ENCODE data around the gene SF3A1. TPM values are rescaled to one million over a fixed set of nuclear protein-coding genes. Genes with fewer than 3 reads are reported as not detected.

The SF3A1 gene
- total RNA-seq, 4 donors from 2014 or later: 29.1 to 94.2 (median 63.3) TPM

- 6% methylated on average over 11 of the region's 12 CpGs; no CpG with 5 or more reads in 1 of the 2 donors for WGBS, 2 donors
- peak overlapping the region; percentile 66 to 99 (median 82) for H3K4me3 ChIP-seq
Measured at GRCh38 chr22:30289980-30290313, 66.7 kb downstream of the SF3A1 start.

GRCh38 chr22:30289141-30289979, 67.3 kb downstream of the SF3A1 start, which contains the start of gene CASTOR1:
TSS of gene CASTOR1 (minus strand) at chr22:30289505. CDS start at chr22:30289497, 8 bp downstream.
- peaks cover 28 to 59% (median 29%) of the 10 kb centered on the region in 3 donors for H3K36me3 ChIP-seq
- H3K4me1 ChIP-seq: peaks cover 50 to 78% (median 56%) of the 10 kb centered on the region in 3 donors
- 0 to 7% methylated on average over 1 to 2 of the region's 85 CpGs for WGBS, 2 donors
- no peak for TF ChIP-seq CTCF (IDR thresholded peaks at IDR 0.05)
- TF ChIP-seq POLR2A (IDR thresholded peaks at IDR 0.05): peak in 3 of 4 donors; percentile 55 to 81 (median 77)
- DNase-seq: peak; percentile 82
- intact Hi-C loops (cut with DNase I): loop anchor here (5.0 kb wide), 2 partner anchors 38 to 98 kb away; partner anchors contain the start of genes RNF215 and TBC1D10A
- H3K9me3 ChIP-seq: no peaks in the 10 kb centered on the region
- peak within 1 kb of the TSS; percentile 96 to 99 (median 97) for H3K27ac ChIP-seq
- peak within 1 kb of the TSS; percentile 66 to 99 (median 82) for H3K4me3 ChIP-seq
- H3K27me3 ChIP-seq: no peaks in the 10 kb centered on the region

More at GRCh38 chr22:30289980-30290313, 66.7 kb downstream of the SF3A1 start:
- H3K27ac ChIP-seq: peak overlapping the region; percentile 96 to 99 (median 97)
- intact Hi-C loops (cut with DNase I): loop anchor here (5.0 kb wide), 2 partner anchors 37 to 97 kb away; partner anchors contain the start of genes RNF215 and TBC1D10A
- H3K4me1 ChIP-seq: peaks cover 54 to 84% (median 56%) of the 10 kb centered on the region in 3 donors
- no peak for DNase-seq
- TF ChIP-seq CTCF (IDR thresholded peaks at IDR 0.05) (no peak), POLR2A (IDR thresholded peaks at IDR 0.05) (no peak)
- no peaks in the 10 kb centered on the region for H3K27me3 ChIP-seq
- peaks cover 28 to 59% (median 33%) of the 10 kb centered on the region in 3 donors for H3K36me3 ChIP-seq
- H3K9me3 ChIP-seq: no peaks in the 10 kb centered on the region

- WGBS, 2 donors: 4 to 9% methylated on average over 10 to 11 of the region's 27 CpGs
Measured at GRCh38 chr22:30288419-30289140, 68.1 kb downstream of the SF3A1 start.

GRCh38 chr22:30287648-30288418, 68.9 kb downstream of the SF3A1 start:
- Histone ChIP-seq H3K27me3 (no peaks in the 10 kb centered on the region), H3K27ac (peak overlapping the region; percentile 96 to 99 (median 97)), H3K36me3 (peaks cover 13 to 59% (median 18%) of the 10 kb centered on the region in 3 donors), H3K4me1 (peaks cover 39 to 63% (median 46%) of the 10 kb centered on the region in 3 donors), H3K4me3 (peak overlapping the region; percentile 66 to 99 (median 82)), H3K9me3 (no peaks in the 10 kb centered on the region)
- DNase-seq: peak; percentile 51
- intact Hi-C loops (cut with DNase I): loop anchor here (5.0 kb wide), 2 partner anchors 39 to 99 kb away; partner anchors contain the start of genes RNF215 and TBC1D10A
- peak; percentile 74 to 88 (median 85) for TF ChIP-seq CTCF (IDR thresholded peaks at IDR 0.05)
- peak in 1 of 4 donors; percentile 55 for TF ChIP-seq POLR2A (IDR thresholded peaks at IDR 0.05)
- WGBS, 2 donors: 10% methylated on average over 3 of the region's 5 CpGs; no CpG with 5 or more reads in 1 of the 2 donors

More at GRCh38 chr22:30288419-30289140, 68.1 kb downstream of the SF3A1 start:
- H3K27me3 ChIP-seq: no peaks in the 10 kb centered on the region
- H3K9me3 ChIP-seq: no peaks in the 10 kb centered on the region
- intact Hi-C loops (cut with DNase I): loop anchor here (5.0 kb wide), 2 partner anchors 39 to 99 kb away; partner anchors contain the start of genes RNF215 and TBC1D10A
- H3K4me3 ChIP-seq: peak overlapping the region; percentile 66 to 99 (median 82)
- DNase-seq: no peak
- peak overlapping the region; percentile 96 to 99 (median 97) for H3K27ac ChIP-seq
- H3K4me1 ChIP-seq: peaks cover 44 to 70% (median 53%) of the 10 kb centered on the region in 3 donors
- TF ChIP-seq CTCF (IDR thresholded peaks at IDR 0.05): no peak
- no peak for TF ChIP-seq POLR2A (IDR thresholded peaks at IDR 0.05)
- peaks cover 21 to 59% (median 25%) of the 10 kb centered on the region in 3 donors for H3K36me3 ChIP-seq

Measured in esophagus squamous epithelium (tissue), 5 donors.